Prostate gland (tissue), 2 donors: ENCODE data around the gene CIT.

Experiments used
- POLR2A ChIP-seq: fragments of 450-650 bp; IDR thresholded peaks from one replicate; pipeline ENCODE4 v1.6.1; 2016; ENCODE audit warnings: antibody characterized with exemption, mild to moderate bottlenecking
- TF ChIP-seq, protein P1 (sequence below), 4 experiments: fragments of 200-600 bp in 2 of 4; fragments of 450-650 bp in 2 of 4; sonication (generic) in 2 of 4; IDR thresholded peaks; 1 replicate in 3 of 4; 2 replicates in 1 of 4; pipeline ENCODE4 v1.5.1; 2016 to 2019; ENCODE audit warnings: antibody characterized with exemption in 4 of 4, mild to moderate bottlenecking in 2 of 4, moderate library complexity in 2 of 4

- no peak for TF ChIP-seq POLR2A
- TF ChIP-seq, protein P1, sequence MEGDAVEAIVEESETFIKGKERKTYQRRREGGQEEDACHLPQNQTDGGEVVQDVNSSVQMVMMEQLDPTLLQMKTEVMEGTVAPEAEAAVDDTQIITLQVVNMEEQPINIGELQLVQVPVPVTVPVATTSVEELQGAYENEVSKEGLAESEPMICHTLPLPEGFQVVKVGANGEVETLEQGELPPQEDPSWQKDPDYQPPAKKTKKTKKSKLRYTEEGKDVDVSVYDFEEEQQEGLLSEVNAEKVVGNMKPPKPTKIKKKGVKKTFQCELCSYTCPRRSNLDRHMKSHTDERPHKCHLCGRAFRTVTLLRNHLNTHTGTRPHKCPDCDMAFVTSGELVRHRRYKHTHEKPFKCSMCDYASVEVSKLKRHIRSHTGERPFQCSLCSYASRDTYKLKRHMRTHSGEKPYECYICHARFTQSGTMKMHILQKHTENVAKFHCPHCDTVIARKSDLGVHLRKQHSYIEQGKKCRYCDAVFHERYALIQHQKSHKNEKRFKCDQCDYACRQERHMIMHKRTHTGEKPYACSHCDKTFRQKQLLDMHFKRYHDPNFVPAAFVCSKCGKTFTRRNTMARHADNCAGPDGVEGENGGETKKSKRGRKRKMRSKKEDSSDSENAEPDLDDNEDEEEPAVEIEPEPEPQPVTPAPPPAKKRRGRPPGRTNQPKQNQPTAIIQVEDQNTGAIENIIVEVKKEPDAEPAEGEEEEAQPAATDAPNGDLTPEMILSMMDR (IDR thresholded peaks at IDR 0.05): peak in 3 of 4 experiments; percentile 20 to 52 (median 33)
Observed at GRCh38 chr12:119804011-119804641, 73.0 kb downstream of the CIT start.
